Fibroblast of upper back skin (primary cell): ENCODE measurements around the gene SENP1.

Experiments used
- DNase-seq: peaks from one replicate; pipeline ENCODE4 v3.0.0-alpha.2; 2013

SENP1 gene

DNA sequence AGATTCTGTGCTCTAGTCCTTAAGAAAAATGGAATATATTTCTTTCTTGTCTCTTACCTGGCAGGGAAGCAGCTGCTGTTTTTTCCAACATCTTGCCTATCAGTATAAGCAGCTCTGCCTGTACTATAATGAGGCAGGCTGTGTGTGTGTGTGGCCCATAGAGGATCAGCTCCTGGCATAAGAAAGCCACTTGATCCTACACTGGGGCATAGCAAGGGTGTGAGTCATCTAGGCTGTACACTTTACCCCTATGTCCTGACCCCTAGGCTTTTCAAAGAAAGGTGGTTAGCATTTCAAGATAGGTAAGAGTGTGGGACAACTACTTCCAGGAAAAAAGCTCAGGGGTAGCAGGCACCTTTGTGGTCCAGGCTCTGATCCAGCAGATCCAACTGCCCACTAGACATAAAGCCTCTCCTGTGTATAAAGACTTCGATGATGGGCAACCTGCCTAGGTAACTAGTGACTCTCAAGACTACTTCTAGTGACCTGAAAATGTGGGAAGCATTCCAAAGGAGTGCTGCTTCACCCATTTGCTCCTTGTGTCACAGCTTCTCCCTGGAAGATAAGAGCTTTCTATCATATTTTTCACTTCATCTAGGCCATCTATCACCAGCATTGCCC, 4.9 kb upstream of the SENP1 start:
- no peak for DNase-seq

DNA sequence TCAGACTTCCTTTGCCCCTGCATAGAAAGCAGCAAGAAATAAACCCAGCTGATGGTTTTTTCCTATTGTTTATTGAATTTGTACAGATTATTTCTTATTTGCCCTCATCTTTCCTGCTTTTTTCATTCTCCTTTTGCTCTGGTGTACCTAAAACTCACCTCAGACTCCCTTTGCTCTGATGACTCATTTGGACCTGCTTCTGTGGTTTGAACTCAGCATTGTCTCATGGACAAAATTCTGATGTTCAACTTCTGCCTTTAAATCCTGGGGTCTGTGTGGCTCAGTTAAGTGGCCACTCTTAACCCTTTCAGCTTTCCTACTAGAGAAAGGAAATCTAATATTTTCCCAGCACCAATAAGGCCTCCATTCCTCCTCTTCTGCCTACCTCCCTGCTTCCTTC, 3.5 kb upstream of the SENP1 start:
- DNase-seq = no peak

DNA sequence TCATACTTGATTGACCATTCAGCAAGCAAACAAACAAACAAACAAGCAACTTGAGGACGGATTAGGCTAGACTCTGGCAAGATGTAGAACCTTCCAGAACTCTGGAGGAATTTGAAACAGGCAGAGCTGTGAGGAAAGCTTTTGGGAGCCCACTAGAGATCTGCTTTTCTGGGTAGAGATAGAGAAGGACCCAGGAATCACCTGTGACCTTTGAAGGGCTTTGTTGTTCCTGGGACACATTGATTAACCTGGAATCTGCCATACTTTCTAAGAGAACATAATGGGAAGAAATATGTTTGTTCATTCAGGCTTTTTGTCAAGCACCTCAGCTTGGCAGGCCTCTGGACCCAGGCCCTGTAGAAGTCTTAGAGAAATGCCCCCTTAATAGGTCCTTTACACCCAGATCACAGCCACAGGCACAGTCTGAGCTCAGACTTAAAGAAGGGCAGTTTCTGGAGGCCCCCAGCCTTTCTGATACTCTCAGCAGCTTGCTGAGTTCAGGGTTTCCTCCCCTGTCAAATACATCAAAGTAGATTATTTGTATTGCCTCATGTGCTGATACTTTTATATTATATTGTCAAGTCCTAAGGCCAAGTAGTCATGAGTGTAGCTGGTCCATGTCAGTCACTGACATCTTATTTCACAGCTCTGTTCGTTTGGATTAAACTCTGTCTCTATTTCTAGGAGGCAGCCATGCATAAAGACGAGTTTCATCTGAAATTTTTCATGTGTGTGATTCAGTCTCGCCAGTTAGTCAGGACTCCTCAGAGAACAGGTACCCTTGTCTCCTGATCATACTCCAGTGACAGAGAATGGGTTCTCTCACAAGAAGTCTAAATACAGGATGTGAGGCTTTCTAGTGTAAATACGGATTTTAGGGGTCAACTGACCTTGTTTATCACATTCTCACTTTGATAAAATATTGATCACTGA, 1.1 kb upstream of the SENP1 start:
- DNase-seq = no peak

DNA sequence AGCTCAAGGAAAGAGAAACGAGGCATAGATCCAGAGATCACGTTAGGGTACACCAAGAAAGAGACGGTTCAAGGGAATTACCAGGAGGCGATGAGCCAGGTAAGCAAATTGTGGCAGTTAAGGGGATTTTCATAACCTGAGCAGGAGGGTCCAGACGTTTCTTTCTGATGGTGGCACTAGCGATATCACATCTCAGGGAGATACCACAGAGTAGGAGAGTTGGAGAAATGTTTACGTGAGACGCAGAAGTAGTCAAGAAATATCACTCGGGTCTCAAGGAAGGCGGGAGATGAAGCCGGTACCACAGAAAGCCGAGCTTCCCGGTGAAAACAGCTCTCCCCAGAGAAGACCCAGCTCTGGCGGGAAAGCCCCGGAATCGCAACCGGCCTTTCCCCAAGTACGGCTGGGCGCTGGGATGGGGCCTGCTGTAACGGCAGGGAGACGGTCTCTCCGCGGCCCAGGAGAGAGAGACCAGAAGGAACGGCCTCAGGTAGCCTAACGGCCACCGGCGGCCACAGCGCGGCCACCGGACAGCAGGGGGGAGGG, 485 bp downstream of the SENP1 start:
- peak; percentile 14 for DNase-seq

DNA sequence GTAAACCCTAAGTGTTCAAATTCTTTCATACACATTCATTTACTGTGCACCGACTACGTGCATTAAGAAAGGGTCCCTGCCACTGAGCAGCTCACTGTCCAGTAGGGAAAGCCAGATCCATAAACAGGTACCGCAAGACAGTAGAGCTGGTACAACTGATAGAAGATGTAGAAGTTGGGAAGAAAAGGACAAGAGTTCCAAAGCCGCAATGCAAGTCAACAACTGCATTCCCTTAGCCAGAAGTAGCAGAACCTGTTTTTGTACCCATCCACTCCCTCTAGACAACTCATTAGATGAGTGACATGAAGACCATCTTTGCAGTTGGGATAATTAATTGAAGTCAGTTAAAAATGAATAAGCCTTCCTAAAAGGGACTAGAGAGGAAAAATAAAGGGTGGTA, 1.3 kb downstream of the SENP1 start:
- DNase-seq = no peak

DNA sequence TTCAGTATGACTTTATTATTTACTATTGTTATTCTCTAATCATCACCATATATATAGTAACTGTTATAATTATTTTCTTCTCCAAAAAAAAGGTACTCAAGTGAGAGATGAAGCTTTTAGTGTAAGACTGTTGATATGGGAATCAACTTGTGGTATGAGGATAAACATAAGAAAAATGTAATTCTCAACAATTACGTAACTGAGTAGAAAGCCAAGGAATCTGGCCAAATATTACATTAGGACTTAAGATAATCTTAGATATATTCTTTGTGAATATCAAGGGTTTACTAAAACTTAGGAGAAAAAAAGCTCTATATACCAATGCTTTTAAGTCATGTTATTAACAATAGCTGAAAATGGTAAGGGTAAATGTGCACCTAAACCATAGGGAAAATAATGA, 13.3 kb downstream of the SENP1 start:
- no peak for DNase-seq

DNA sequence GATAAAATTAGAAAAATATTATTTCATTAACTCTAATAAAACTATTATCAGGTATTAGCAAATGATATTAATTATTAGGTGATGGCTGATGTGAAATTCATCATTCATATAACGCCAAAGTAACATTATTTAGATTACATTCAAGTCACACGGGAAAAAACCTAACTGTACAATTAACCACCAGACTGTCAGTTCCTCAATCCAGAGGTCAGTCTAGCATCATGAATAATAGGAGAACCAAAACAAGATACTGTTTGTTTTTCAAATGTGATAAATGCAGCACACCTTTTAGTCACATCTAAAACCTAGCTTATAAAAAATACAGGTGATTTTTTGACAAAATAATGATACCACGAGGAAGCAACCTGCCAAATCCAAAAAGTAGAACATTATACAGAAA, 19.6 kb downstream of the SENP1 start:
- no peak for DNase-seq

DNA sequence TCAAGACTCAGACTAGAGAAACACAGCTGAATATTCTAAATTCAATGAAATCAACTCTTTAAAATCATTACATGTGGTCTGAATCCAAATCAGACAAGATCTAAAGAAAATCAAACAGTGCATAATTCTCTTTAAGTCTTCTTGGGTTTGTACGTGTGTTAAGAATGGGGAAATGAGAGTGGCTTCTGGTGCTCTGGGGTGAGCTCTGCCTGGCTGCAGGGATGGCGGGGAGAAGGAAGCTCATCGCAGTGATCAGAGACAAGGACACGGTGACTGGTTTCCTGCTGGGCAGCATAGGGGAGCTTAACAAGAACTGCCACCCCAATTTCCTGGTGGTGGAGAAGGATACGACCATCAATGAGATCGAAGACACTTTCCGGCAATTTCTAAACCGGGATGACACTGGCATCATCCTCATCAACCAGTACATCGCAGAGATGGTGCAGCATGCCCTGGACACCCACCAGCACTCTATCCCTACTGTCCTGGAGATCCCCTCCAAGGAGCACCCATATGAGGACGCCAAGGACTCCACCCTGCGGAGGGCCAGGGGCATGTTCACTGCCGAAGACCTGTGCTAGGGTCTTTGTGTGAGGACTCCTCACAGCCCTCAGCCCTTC, 20.9 kb downstream of the SENP1 start:
- DNase-seq = no peak

DNA sequence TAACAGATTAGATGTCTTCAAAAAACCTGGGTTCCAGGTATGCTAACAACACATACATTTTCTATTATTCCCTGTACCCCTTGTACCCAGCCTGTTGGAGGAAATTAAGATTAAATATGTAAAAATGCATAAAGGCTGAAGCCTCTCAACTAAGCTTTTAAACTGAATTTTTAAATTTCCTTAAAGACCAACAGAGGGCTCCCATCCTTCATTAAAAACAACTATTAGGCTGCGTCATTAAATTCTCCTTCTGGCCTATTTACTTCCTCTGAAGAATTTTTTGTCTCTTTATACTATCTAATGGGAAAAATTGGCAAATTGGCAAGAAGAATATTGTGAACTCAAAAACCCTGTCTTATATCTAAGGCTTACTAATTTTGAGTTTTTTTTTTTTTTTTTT, 21.8 kb downstream of the SENP1 start:
- peak; percentile 8 for DNase-seq

DNA sequence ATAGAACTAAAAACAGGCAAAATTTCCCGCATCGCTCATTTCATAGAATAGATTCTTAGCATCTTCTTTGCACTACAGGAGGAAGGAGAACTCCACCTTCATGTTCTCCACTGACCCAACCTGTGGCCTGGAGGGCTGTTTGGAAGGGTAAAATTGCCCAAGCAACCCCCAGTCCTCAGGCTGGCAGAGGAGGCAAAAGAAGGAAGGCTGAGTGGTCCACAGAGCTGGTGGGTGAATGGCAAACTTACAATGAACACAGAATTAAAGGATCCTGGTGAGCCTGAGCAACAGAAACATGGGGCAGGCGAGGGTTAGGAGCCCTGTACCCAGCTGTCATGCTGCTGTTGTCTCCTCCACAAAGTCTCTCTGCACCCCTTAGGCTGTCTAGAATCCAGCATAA, 25.1 kb downstream of the SENP1 start:
- DNase-seq = no peak

DNA sequence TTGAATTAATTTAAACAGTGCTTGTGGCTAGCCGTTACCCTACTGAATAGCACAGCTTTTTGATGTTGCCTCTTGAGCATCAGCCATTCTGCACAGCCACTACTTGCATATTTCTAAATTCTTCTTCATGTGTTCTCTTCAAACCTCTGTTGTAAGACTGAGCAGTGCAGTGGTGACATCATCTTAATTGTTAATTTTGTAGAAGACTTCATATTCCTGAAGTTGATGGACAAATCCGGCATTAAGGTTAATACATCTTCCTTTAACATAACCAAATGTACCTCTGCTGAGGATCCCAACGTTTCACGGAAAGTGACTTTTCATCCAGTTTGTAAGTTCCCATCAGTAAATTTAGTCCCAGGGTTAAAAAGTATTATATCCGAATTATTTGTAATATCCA, 25.6 kb downstream of the SENP1 start:
- DNase-seq = no peak

DNA sequence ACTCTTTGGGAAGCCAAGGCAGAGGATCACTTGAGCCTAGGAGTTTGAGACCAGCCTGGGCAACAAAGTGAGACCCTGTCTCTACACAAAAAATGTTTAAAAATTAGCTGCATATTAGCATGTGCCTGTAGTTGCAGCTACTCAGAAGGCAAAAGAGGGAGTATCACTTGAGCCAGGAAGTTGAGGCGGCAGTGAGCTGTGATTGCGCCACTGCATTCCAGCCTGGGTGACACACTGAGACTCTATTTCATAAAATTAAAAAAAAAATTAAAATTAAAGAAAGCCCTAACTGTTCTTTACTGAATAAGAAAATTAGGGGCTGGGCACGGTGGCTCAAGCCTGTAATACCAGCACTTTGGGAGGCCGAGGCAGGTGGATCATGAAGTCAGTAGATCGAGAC, 27.0 kb downstream of the SENP1 start:
- DNase-seq = peak; percentile 43

DNA sequence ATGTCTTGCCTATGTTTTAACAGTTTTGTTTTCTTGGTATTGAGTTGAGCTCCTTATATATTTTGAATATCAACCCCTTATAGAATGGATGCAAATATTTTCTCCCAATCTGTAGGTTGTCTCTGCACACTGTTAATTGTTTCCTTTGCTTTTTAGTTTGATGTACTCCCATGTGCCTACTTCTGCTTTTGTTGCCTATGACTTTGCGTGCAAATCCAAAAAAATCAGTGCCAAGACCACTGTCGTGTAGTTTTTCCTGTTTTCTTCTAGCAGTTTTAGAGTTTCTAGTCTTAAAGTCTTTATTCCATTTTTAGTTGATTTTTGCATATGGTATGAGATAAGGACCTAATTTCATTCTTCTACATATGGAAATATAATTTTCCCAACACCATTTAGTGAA, 28.8 kb downstream of the SENP1 start:
- DNase-seq = no peak

DNA sequence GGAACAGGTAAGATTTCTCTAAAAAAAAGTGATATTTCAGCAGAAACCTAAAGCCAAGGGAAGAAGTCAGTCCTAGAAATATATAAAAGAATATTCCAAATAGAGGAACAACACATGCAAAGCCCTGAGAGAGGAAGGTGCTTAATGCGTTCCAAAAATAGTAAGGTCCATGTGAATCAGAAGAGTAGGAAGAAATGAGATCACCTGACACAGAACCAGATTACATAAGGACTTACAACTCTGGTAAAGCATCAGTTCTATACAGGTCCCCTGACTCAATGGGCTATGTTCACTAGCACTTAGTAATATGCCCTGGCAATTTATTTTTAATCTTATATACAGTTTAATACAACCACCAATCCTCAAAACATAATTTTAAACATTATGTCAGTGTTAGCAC, 30.0 kb downstream of the SENP1 start:
- DNase-seq = no peak

DNA sequence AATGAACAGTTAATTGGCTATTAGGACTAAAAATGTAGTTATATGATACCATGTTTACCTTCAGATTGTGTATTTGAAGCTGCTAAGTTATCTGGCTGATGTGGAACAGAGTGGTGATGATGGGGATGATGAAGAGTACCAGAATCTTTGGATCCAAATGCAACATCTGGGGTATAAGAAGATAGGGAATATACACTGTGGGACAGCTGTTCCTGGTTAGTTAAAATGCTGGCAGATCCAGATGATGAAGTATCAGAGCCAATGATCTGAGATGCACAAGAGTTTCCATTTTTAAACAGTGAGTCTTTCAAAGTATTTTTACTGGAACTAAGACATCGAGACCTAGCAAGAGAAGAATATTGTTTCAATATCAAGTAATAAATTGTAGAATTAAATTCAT, 31.6 kb downstream of the SENP1 start:
- no peak for DNase-seq

DNA sequence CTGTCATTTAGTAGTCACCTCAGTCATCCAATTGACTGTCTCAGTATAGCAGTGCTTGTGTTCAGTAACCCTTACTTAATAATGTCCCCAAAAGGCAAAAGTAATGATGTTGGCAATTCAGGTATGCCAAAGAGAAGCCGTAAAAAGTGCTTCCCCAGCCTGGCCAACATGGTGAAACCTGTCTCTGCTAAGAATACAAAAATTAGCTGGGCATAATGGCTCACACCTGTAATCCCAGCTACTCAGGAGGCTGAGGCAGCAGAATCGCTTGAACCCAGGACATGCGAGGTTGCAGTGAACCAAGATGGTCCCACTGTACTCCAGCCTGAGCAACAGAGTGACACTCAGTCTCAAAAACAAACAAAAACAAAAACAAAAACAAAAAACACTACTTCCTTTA, 33.6 kb downstream of the SENP1 start:
- DNase-seq = no peak

DNA sequence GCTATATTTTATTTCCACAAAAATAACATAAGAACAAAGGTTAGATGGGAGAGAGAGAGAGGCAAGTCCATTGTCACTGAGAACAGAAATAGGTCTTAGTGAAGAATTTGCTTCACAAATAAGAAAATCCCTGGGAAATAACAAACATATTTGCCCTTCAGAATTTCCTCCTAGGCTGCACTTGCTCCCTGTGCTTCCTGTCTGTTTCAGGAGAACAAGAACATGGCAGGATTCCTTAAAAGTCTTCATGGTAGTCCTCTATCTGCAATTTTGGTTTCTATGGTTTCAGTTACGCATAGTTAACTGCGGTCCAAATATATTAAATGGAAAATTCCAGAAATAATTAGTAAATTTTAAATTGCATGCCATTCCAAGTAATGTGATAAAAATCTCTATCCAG, 34.1 kb downstream of the SENP1 start:
- DNase-seq = no peak

DNA sequence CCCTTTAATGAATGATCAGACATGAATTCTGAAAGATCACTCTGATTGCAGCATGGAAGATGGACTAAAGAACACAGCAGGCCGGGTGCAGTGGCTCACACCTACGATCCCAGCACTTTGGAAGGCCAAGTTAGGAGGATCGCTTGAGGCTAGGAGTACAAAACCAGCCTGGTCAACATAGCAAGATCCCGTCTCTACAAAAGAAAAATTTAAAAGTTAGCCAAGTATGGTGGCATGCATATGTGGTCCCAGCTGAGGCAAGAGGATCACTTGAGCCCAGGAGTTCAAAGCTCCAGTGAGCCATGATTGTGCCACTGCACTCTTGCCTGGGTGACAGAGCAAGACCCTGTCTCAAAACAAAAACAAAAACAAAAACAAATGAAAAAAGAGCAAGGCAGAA, 35.1 kb downstream of the SENP1 start:
- DNase-seq = no peak

DNA sequence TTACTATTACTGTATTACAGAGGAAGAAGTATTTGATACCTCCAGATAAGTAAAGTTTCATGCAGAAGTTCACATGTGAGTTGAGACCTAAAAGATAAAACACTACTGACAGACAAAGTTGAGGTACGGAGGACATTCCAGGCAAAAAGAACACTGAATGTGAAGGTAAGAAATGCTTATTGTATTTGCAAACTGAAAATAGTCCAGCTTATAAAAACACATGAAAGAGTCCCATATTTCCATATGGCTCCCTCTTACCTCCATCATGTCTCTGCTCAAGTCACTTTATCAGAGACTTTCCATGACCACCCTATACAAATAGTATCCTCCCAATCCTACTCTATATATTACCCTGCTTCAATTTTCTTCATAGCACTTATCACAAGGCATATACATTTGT, 35.8 kb downstream of the SENP1 start:
- no peak for DNase-seq

DNA sequence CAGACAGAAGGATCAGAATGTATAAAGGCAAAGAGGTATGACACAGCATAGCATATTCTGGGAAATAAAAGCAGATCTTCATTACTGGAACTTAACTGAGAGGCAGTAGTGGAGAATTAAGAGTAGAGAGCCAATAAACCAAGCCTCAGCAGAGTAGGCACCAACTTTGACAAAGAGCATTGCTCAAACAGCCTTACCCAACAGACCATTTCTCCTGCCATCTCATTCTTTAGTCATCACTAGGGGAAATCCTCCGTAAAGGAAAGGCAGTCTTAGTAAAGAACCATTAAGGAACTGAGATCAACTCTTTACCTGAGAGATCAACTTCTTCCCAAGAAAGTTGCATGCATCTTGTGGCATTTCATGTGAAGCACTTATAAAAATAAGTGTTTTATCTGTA, 36.6 kb downstream of the SENP1 start:
- no peak for DNase-seq

DNA sequence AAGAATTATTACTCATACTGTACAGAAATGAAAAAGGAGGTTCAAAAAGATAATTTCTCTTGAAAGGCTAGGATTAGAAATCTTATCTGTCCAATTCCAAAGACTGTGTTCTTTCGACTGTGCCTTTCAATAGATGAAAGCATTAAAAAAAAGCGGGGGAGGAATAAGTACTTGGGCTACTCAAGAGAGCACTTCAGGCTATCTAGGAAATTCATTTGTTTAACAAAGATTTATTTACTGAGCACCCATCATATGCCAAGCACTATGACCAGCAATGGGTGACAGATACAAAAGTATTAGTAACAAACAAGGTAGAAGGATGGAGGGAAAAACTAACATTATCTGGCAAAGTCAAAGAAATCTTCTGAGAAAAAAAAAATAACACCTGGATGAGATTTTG, 37.4 kb downstream of the SENP1 start:
- DNase-seq = no peak

DNA sequence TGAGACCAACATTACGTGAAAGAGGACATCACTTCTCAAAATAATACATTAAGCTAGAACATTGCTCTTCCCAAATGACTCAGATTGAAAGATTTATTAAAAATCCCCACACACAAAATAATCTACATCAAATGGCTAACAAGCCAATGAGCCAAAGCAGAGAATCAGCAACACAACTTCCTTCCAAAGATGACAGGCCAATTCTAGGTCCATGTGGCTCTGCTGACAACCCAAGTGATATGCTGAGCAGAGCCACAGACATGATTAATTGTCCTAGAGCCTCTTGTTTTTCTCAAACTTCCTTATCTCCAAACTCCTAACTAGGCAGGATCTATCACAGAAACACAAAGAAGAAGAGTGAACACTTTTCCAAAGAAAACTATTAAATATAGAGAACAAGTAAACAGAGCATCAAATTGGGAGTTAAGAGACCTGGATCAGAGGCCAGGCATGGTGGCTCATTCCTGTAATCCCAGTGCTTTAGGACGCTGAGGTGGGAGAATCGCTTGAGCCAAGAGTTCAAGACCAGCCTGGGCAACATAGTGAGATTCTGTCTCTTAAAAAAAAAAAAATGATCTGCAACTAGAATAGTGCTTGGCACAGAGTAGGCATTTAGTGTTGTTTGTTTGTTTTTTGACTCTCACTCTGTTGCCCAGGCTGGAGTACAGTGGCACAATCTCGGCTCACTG, 38.5 kb downstream of the SENP1 start:
- no peak for DNase-seq

DNA sequence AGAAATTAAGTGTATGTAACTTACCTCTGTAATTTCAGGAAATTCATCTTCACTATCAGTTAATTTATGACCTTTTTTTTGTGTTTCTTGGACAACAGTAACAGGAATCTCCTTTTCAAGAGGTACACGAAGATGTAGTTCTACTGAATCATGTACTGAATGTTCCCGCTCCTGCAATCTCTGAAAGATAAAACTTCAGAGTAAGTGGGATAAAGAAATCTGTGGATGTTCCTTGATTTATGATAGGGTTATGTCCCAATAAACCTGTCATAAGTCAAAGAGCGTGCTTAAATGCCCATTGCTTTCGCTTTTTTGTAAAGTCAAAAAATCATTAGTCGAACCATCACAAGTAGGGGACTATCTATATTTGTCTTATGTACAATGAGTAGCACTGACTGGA, 40.8 kb downstream of the SENP1 start:
- no peak for DNase-seq
